ENCODE measurements around the gene WNT5B.

The WNT5B gene

GRCh38 chr12:1655225-1655788, 26.3 kb downstream of the WNT5B start:
- FAIRE-seq = no peak

DNA sequence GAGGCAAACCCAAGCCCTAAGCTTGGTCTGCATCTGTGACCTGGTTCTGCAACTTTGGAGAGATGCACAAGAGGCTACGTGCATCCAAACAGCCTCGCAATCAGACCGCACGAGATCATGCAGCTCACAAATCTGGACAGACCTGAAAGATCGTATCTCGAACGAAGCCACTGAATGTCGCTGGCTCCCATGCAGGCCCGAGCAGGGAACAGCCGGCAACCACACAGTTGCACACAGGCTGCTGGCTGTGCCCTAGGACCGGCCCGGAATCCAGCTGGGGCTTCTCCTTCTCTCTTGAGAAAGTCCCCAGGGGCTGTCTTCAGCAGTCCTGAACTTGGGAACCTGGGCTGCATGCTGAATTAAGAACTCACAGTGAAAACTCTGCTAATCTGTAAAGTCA, 27.9 kb downstream of the WNT5B start:
- FAIRE-seq = no peak

- FAIRE-seq = no peak
Measured at GRCh38 chr12:1657688-1658087, 28.7 kb downstream of the WNT5B start.

- FAIRE-seq = no peak
Measured at GRCh38 chr12:1660304-1661187, 31.5 kb downstream of the WNT5B start.

- FAIRE-seq = no peak
Measured at GRCh38 chr12:1661553-1662335, 32.7 kb downstream of the WNT5B start.

- no peak for FAIRE-seq
Measured at GRCh38 chr12:1662761-1663439, 33.9 kb downstream of the WNT5B start.

GRCh38 chr12:1663440-1664132, 34.6 kb downstream of the WNT5B start:
- FAIRE-seq = no peak

DNA sequence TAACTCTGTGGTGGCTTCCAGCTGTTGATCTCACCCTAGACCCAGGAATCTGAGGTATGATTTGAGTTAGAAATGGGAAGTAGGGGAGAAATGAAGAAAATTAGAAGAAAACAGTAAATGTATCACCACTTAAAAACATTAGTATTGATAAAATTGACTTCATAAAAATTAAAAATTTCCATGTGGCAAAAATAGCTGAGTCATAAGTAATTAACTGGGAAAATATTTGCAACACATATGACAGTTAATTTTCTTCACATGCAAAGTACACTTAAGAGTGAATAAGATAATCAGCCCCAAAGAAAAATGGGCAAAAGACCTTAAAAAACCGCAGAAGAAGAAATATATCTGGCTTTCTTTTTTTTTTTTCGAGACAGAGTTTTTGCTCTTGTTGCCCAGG, 36.3 kb downstream of the WNT5B start:
- no peak for FAIRE-seq

DNA sequence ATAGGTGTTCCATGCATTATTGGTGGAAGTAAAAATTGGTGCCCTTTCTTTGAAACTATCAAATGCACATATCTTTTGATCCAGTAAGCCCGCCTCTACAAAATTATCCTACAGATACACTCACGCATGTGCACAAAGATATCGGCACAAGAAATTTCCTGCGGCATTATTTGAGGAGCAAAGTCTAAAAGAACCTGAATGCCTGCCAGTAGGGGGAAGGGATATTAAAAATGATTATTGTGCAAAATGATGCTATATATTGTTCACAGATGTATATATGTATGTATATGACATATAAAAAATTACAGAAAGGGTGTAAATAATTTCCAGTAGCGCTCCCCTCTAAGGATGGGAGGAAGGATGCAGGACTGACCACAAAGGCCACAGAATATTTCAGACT, 37.2 kb downstream of the WNT5B start:
- no peak for FAIRE-seq

DNA sequence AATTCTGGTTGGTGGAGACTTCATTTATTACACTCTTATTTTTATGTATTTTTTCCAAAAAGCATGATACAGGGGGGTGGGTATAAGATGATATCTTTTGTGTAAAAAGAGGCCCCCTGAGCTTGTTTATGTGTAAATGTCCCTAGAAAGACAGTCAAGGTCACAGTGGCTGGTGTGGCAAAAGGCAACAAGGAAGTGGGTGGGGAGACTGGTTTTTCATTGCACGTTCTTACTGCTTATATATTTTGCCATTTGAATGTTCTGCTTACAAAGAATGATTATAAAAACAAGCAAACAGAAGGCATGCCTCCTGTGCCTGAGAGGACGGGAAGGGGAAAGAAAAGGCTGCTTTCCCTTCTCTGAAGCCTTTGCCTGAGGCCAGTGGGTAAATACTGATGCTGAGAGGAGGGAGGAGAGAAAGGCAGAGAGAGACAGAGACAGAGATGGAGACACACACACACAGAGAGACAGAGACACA, 37.7 kb downstream of the WNT5B start:
- FAIRE-seq = no peak

GRCh38 chr12:1668833-1669543, 40.0 kb downstream of the WNT5B start:
- no peak for FAIRE-seq

DNA sequence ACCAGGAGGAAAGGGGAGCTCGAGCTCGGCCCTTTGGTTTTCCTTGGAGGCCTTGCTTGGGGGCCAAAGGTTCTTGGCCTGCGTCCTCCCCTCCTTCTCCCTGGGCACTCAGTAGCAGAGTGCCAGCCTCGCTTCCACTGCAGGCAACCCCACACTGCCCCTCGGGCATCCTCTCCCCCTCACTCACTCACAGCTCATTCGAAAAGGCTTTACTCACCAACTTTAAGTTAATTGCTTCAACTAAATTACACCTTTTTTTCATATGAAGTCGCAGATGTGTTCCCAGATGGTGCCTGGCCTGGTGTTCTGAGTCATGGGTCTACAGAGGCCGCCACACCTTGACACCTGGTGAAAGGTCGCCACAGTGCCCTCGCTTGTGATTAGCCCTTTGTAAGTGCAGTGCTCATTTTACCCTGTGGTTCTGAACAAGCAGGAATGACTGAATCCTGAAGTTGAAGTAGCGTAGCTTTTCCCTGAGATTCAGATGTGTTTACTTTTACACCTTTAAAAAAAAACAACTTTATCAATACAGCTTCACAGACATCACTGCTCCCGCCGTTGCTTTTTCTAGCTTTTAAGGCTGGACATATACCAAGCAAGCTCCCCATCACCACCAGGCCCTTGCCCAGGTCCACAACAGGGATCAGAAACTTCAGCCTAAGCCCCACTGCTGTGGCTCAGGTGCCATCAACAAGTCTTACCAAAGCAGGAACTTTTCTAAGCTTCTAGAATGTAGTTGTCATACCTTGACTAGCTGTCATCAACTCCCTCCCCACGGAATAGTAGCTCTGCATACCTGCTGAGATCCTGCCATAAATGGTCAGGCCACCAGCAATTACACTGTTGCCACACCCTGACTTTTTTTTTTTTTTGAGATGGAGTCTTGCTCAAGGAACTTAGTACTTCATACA, 41.6 kb downstream of the WNT5B start:
- no peak for FAIRE-seq

GRCh38 chr12:1676043-1676442, 47.0 kb downstream of the WNT5B start:
- no peak for FAIRE-seq

DNA sequence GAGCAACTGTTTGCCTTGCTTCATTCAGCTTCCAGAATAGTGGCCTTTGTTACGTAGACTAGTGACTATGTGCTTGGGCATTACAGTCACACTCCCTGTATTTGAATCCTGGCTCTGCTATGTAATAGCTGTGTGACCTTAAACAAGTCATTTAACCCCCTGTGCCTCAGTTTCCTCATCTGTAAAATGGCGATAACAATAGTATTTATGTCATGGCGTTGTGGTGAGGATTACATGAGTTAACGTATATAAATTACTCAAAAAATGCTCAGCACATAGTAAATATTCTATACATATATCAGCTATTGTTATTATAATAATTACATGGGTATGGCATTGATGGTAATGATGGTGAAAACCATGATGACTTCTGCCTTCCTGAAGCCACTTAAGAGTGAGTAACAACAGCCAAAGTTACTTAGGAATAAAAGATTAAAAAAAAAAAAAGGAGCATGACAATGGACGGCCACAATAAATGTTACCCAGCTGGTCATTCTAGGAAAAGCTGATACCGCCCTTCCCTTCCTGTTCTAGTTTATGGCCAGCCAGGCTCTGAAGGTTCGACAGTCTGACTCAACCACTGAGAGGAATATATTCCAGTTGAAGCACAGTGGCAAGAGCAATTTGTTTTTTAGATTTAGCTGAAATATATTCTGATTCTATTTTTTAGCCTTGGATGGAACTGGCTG, 51.9 kb downstream of the WNT5B start:
- no peak for FAIRE-seq

- no peak for FAIRE-seq
Measured at GRCh38 chr12:1681493-1681807, 52.4 kb downstream of the WNT5B start.

GRCh38 chr12:1688086-1688710, 59.2 kb downstream of the WNT5B start:
- no peak for FAIRE-seq

DNA sequence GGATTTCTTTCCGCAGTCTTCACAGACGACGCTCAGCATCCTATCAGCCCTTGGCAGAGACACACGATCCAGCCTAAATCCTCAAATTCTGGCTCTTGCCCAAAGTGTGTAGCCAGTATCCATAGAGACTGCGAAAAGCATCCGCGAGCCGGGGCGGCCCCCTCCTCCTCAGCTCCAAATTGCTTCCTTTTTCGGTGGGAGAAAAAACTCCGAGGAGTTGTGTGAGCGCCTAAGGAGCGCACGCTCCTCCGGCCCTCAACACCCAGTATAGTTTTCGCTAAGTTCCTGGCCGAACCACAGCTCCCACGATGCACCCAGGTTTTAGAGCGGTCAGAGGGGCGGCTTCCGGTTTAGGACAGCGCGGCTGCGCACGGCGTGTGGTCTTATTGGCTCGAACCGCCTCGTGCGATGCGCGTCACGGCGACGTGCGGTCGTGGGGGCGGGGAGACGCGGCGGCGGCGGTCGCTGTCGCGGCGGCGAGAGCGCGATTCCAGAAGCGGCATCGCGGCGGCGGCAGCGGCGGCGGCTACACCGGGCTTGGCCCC, 61.6 kb downstream of the WNT5B start, which contains the start of gene ADIPOR2:
TSS of gene ADIPOR2 (plus strand) at position 493 of the 545 bp plus-strand sequence. CDS start 63,274 bp downstream, outside the sequence.
- no peak for FAIRE-seq

DNA sequence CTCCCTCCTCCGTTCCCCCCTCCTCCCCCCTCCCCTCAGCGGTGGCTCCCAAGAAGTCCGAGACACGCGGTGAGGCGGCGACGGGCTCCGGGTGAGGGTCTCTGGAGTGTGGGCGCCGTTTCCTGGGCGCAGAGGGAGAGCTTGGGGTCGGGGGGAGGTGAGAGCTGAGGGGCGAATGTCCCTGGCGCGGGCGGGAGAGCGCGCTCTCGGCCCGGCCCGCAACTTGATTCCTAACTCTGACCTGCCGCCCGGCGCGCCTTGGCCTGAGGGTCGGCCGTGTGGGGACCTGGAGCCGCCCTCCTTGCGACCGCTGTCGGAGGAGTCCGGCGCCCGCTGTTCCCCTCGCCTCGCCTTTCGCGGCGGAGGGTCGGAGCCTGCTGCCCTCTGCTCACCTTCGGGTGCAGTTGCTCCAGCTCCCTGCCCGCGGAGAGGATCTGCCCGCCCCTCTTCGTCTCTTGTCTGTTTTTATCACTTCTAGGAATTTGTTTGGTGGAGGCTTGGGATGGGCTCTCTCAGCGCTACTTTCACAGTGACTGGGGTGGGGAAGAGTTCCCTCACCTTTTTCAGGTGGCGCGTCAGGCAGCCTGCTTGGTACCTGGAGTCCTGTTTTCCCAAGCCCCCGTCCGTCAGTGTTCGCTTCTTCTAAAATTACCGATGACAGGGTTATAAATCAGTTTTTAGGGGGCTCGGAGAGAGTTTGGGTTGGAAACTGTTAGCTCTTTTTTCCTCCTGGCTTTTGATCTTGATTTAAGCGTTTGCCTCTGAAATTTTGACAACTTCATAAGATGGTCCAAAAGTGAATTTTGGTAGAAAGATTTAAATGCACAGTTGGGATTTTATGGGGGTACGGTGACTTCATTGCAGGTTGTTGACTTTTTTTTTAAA, 62.3 kb downstream of the WNT5B start:
- no peak for FAIRE-seq

Data from endometrium (tissue), 2 donors.